Measurements from ENCODE around the gene TRIM45. TPM values are rescaled to one million over a fixed set of nuclear protein-coding genes. Genes with fewer than 3 reads are reported as not detected.

TRIM45 gene
- total and polyA plus RNA-seq, 8 donors: 0.29 to 6.8 (median 1.9) TPM; not detected in 1

DNA sequence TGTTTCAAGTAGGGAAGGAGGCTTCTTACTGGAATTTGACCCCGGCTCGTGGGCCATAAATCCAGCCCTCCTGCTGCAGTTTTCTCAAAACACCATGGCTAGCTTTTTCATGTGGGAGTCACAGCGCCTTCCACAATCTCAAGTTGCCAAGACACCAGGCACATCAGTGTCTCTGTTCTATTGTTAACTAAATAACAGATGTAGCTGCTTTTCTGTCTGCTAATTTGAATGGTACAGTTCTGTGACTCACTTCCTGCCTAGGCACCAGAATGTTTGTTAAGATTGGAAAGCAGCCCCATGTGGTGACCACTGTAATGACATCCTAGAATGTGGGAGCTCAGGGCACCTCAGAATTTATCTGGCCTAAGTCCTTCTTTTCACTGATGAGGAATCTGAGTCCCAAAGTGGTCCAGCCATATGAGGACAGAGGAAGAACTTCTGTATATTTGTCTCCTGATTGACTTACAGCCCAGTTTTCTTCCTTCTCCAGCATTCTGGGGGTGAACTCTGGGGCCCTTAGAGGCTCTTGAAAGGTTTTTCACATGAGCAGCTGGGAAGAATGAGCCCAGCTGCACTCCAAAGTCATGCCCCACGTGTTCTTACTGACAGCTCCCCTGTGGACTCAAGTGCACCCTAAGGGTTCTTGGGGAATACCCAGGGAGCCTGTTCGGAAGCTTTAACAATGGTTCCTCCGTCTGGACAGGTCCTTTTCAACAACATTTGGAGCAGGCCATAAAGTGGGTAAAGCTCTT is 27.5 kb downstream of the TRIM45 start:
- 87 to 92% (median 89%) methylated on average over 6 of the region's 6 CpGs for WGBS, 5 donors
- Histone ChIP-seq H3K4me3 (no peak overlapping the region), H3K27me3 (no peaks in the 10 kb centered on the region), H3K36me3 (peaks cover 14 to 94% (median 60%) of the 10 kb centered on the region in 4 donors), H3K4me1 (peaks cover 0 to 30% (median 6%) of the 10 kb centered on the region in 4 donors), H3K27ac (peak overlapping the region in 4 of 5 donors; percentile 4 to 71 (median 56)), H3K9me3 (no peaks in the 10 kb centered on the region)
- TF ChIP-seq EP300 (IDR thresholded peaks at IDR 0.05): no peak
- no peak for TF ChIP-seq POLR2A (IDR thresholded peaks at IDR 0.05)
- TF ChIP-seq POLR2AphosphoS5 (IDR thresholded peaks at IDR 0.05): no peak
- TF ChIP-seq, protein P1, sequence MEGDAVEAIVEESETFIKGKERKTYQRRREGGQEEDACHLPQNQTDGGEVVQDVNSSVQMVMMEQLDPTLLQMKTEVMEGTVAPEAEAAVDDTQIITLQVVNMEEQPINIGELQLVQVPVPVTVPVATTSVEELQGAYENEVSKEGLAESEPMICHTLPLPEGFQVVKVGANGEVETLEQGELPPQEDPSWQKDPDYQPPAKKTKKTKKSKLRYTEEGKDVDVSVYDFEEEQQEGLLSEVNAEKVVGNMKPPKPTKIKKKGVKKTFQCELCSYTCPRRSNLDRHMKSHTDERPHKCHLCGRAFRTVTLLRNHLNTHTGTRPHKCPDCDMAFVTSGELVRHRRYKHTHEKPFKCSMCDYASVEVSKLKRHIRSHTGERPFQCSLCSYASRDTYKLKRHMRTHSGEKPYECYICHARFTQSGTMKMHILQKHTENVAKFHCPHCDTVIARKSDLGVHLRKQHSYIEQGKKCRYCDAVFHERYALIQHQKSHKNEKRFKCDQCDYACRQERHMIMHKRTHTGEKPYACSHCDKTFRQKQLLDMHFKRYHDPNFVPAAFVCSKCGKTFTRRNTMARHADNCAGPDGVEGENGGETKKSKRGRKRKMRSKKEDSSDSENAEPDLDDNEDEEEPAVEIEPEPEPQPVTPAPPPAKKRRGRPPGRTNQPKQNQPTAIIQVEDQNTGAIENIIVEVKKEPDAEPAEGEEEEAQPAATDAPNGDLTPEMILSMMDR (IDR thresholded peaks at IDR 0.05): no peak
- intact Hi-C loops (cut with DNase I; ENCODE audit: low total_unique reads): no loop called here
- peak in 1 of 2 donors; percentile 29 for DNase-seq

DNA sequence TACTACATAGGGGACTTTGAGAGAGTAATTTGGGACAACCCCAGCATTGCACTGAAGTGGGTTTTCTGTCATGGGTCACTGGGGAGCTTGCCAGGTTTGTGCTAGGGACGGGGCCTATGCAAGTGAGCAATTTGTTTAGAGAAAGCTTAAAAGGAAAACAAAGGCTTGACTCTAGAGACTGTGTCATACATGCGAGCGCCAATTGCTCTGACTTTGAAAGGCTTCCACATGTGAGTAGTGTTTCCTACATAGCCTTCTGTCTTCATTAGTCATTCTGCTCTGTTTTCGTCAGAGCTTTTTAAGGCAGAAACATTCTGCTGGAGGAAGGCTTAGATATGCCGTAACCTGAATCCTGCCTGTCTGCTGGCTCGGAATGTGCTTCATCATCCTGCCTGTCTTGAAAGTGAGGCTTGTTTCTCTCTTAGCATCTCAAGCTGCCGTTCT is 28.4 kb downstream of the TRIM45 start:
- peaks cover 0 to 30% (median 6%) of the 10 kb centered on the region in 4 donors for H3K4me1 ChIP-seq
- TF ChIP-seq, protein P1 (IDR thresholded peaks at IDR 0.05): no peak
- no peak for TF ChIP-seq EP300 (IDR thresholded peaks at IDR 0.05)
- TF ChIP-seq POLR2AphosphoS5 (IDR thresholded peaks at IDR 0.05): peak in 1 of 3 donors; percentile 56
- no peak for TF ChIP-seq POLR2A (IDR thresholded peaks at IDR 0.05)
- H3K9me3 ChIP-seq: no peaks in the 10 kb centered on the region
- no peaks in the 10 kb centered on the region for H3K27me3 ChIP-seq
- intact Hi-C loops (cut with DNase I; ENCODE audit: low total_unique reads): no loop called here
- peaks cover 14 to 93% (median 56%) of the 10 kb centered on the region in 4 donors for H3K36me3 ChIP-seq
- 67 to 79% (median 76%) methylated on average over 7 of the region's 7 CpGs for WGBS, 5 donors
- no peak overlapping the region for H3K4me3 ChIP-seq
- DNase-seq: peak; percentile 31 to 72
- peak overlapping the region in 4 of 5 donors; percentile 4 to 71 (median 67) for H3K27ac ChIP-seq

DNA sequence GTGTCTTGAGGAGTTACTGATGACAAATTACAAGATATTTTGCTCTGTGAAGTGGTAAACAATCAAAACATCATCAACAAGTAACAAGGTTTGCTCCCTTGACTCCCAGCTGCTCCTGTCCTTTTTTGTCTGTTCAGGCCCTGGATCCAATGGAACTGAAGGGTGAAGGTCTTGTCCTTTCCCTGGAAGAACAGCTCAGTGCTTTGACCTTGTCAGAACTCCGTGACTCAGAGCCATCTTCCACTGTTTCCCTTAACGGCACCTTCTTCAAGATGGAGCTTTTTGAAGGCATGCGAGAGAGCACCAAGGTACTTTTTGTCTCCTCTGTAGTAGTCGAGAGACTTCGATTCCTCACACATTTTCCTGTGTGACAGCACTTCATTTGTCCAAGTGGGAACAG is 29.0 kb downstream of the TRIM45 start:
- Histone ChIP-seq H3K27me3 (no peaks in the 10 kb centered on the region), H3K9me3 (no peaks in the 10 kb centered on the region), H3K4me1 (peaks cover 0 to 30% (median 6%) of the 10 kb centered on the region in 4 donors), H3K27ac (peak overlapping the region in 3 of 5 donors; percentile 46 to 70 (median 64)), H3K4me3 (no peak overlapping the region), H3K36me3 (peaks cover 14 to 94% (median 55%) of the 10 kb centered on the region in 4 donors)
- intact Hi-C loops (cut with DNase I; ENCODE audit: low total_unique reads): no loop called here
- no peak for DNase-seq
- no peak for TF ChIP-seq EP300 (IDR thresholded peaks at IDR 0.05)
- TF ChIP-seq POLR2AphosphoS5 (IDR thresholded peaks at IDR 0.05): no peak
- TF ChIP-seq, protein P1 (IDR thresholded peaks at IDR 0.05): no peak
- TF ChIP-seq POLR2A (IDR thresholded peaks at IDR 0.05): no peak
- 81 to 87% (median 83%) methylated on average over 5 of the region's 5 CpGs for WGBS, 5 donors

DNA sequence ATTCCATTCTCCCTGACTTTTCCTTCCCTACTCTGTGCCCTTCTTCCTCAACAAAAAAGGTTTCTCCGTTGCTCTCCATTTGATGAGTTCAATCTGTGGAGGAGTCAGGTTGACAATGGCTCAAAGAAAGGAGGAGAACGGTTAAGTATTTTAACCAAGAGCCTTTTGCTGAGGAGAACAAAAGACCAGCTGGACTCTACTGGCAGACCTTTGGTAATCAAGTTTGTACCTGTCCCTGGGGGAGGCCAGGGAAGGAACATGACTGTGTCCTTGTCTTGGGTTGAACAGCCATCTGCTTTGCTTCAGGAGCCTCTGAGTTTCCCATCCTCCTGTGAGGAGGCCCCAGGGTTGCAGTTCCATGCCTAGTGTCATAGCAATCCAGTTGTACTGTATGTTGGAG is 31.6 kb downstream of the TRIM45 start:
- 90 to 96% (median 95%) methylated on average over 2 of the region's 2 CpGs for WGBS, 5 donors
- Histone ChIP-seq H3K4me1 (peaks cover 0 to 14% (median 2%) of the 10 kb centered on the region in 4 donors), H3K4me3 (no peak overlapping the region), H3K36me3 (peaks cover 19 to 85% (median 56%) of the 10 kb centered on the region in 4 donors), H3K27ac (no peak overlapping the region), H3K9me3 (no peaks in the 10 kb centered on the region), H3K27me3 (no peaks in the 10 kb centered on the region)
- intact Hi-C loops (cut with DNase I; ENCODE audit: low total_unique reads): no loop called here
- TF ChIP-seq POLR2A (IDR thresholded peaks at IDR 0.05): no peak
- TF ChIP-seq POLR2AphosphoS5 (IDR thresholded peaks at IDR 0.05): no peak
- TF ChIP-seq EP300 (IDR thresholded peaks at IDR 0.05): no peak
- TF ChIP-seq, protein P1 (IDR thresholded peaks at IDR 0.05): no peak
- DNase-seq: no peak

Data from stomach (tissue), 9 donors.